MM.1S (cell line): ENCODE measurements around the gene CMTR2.

Source experiments
- EZH2 ChIP-seq: fragments of 300-600 bp; sonication (generic); optimal IDR thresholded peaks from 2 replicates; pipeline ENCODE3; 2017; ENCODE audit warnings: low read depth, mild to moderate bottlenecking, antibody characterized with exemption, low read length, mixed read lengths
- EZH2phosphoT487 ChIP-seq: fragments of 300-600 bp; sonication (generic); IDR thresholded peaks from 2 replicates; pipeline ENCODE4 v1.6.1; 2018; ENCODE audit warnings: antibody characterized with exemption, low read length
- TF ChIP-seq, protein P1 (sequence below): fragments of 300-600 bp; sonication (generic); IDR thresholded peaks from 2 replicates; pipeline ENCODE4 v1.5.1; 2016; ENCODE audit warnings: antibody characterized with exemption, low read length, mixed read lengths

DNA sequence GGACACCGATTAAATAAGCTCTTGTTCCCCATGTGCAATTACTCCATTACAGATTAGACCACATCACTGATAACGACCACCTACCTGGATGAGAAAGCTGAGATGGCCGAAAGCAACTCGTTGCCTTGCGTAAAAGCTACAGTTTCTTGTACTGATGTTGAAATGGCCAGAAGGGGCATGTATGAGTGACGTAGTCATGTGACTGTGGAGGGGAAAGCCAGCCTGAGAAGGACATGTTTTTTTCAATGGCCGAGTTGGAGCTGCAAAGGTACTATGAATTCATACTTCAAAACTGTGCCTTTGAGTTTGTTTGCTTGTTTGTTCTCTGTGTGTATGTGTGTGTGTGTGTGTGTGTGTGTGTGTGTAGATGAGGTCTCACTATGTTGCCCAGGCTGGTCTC lies 41.7 kb downstream of the CMTR2 start:
- TF ChIP-seq, protein P1, sequence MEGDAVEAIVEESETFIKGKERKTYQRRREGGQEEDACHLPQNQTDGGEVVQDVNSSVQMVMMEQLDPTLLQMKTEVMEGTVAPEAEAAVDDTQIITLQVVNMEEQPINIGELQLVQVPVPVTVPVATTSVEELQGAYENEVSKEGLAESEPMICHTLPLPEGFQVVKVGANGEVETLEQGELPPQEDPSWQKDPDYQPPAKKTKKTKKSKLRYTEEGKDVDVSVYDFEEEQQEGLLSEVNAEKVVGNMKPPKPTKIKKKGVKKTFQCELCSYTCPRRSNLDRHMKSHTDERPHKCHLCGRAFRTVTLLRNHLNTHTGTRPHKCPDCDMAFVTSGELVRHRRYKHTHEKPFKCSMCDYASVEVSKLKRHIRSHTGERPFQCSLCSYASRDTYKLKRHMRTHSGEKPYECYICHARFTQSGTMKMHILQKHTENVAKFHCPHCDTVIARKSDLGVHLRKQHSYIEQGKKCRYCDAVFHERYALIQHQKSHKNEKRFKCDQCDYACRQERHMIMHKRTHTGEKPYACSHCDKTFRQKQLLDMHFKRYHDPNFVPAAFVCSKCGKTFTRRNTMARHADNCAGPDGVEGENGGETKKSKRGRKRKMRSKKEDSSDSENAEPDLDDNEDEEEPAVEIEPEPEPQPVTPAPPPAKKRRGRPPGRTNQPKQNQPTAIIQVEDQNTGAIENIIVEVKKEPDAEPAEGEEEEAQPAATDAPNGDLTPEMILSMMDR: no peak
- TF ChIP-seq EZH2 (no peak), EZH2phosphoT487 (no peak)
